Measurements from ENCODE around the gene CACNA1B. TPM values are rescaled to one million over a fixed set of nuclear protein-coding genes. Genes with fewer than 3 reads are reported as not detected.
"Not testable (repeated sequence)": the region's sequence is repeated elsewhere in the genome, so short reads cannot be mapped to it uniquely, and the experiment has no call there.

CACNA1B gene
- total RNA-seq, 3 donors from 2014 or later = 0.12 to 1.7 (median 0.22) TPM

DNA sequence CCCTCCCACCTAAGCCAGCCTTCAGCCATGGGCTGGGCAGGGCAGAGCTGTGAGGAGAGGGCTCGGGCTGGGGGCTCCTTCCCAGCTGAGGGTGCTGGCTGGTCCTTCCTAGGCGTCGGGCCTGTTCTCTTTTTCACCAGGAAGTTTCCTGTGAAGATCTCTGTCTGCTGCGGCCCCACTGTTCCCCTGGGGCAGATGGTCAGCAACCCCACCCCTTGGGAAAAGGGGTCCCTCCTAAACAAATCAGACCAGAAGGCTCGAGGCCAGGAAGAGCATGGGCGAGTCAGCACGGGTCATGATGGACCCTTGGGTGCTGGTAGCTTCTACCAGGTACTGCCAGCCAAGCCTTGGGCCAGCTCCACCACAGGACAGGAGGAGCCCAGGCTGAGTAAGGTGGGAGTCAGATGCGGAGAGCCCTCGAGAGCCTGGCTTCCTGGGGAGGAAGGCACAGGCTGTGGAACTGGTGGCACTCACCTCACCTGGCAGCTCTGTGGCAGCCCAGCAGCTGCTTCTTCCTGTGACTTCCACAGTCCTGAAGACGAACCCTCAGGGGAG lies 3.5 kb downstream of the CACNA1B start:
- intact Hi-C loops (cut with DNase I, micrococcal nuclease) = no loop called here
- Histone ChIP-seq H3K4me3 (no peak overlapping the region), H3K36me3 (ENCODE audit: low read depth) (no peaks in the 10 kb centered on the region), H3K4me1 (ENCODE audit: low read depth) (peaks cover 4% of the 10 kb centered on the region), H3K9me3 (no peaks in the 10 kb centered on the region)
- no peak for ATAC-seq
- TF ChIP-seq, protein P1, sequence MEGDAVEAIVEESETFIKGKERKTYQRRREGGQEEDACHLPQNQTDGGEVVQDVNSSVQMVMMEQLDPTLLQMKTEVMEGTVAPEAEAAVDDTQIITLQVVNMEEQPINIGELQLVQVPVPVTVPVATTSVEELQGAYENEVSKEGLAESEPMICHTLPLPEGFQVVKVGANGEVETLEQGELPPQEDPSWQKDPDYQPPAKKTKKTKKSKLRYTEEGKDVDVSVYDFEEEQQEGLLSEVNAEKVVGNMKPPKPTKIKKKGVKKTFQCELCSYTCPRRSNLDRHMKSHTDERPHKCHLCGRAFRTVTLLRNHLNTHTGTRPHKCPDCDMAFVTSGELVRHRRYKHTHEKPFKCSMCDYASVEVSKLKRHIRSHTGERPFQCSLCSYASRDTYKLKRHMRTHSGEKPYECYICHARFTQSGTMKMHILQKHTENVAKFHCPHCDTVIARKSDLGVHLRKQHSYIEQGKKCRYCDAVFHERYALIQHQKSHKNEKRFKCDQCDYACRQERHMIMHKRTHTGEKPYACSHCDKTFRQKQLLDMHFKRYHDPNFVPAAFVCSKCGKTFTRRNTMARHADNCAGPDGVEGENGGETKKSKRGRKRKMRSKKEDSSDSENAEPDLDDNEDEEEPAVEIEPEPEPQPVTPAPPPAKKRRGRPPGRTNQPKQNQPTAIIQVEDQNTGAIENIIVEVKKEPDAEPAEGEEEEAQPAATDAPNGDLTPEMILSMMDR (IDR thresholded peaks at IDR 0.05) = no peak
- no peak for DNase-seq

DNA sequence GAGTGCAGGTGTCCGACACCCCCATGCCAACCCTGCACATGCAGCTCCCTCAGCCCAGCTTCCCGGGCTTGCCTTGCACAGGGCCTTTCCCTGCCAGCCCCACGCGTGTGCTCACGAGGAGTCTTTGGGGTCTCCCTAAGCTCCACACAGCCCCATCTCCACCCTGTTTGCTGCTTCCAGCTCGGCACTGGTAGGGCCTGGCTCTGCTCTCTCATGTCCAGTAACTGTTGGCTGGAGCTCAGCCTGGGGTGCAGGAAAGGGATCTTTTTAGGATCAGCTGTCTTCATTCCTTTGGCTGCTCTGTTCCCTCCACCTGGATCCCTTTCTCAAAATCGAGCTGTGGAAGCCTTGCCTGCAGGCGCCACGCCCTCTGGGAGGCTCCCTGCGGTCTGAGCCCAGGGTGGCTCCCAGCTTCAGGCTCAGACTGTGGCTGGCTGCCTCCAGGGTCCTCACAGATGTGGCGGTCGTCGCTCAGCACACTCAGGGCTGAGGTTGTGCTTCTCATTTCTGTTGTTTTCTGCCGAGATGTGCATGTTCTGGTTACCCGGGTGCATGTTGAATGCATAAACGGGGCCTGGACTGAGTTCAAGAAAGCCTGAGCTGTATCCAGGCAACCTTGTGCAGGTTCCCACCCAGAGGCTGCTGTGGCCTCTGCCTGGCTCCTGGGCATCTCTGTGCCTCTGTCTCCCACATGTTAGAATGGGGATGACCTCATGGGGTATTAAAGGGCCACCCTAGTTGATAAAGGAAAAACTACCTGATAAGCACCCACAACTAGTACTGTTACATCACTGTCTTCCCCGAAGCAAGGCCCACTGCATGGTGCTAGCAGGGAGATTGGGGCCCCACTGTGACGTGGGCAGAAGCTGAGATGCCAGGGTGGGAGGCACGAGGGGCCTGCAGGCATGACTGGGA lies 4.3 kb downstream of the CACNA1B start:
- no peaks in the 10 kb centered on the region for H3K36me3 ChIP-seq (ENCODE audit: low read depth)
- H3K9me3 ChIP-seq = no peaks in the 10 kb centered on the region
- peaks cover 4% of the 10 kb centered on the region for H3K4me1 ChIP-seq (ENCODE audit: low read depth)
- intact Hi-C loops (cut with DNase I, micrococcal nuclease) = no loop called here
- TF ChIP-seq, protein P1 (IDR thresholded peaks at IDR 0.05) = no peak
- H3K4me3 ChIP-seq = no peak overlapping the region
- DNase-seq (no peak), ATAC-seq (no peak)

DNA sequence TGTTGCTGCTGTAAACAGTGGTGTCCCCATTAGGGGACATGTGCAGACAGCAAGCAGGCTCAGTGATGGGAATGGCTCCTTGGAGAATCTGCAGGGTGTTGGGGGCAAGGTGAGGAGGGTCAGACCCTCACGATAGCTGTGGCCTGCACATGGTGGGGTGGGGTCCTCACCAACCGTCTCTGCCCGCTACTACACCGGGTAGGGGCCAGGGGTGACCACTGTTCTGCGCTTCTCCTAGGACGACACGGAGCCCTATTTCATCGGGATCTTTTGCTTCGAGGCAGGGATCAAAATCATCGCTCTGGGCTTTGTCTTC lies 4.9 kb downstream of the CACNA1B start:
- Histone ChIP-seq H3K4me3 (no peak overlapping the region), H3K9me3 (no peaks in the 10 kb centered on the region), H3K4me1 (ENCODE audit: low read depth) (peaks cover 4% of the 10 kb centered on the region), H3K36me3 (ENCODE audit: low read depth) (no peaks in the 10 kb centered on the region)
- TF ChIP-seq, protein P1 (IDR thresholded peaks at IDR 0.05) = no peak
- intact Hi-C loops (cut with DNase I, micrococcal nuclease) = no loop called here
- DNase-seq = no peak
- ATAC-seq = no peak

DNA sequence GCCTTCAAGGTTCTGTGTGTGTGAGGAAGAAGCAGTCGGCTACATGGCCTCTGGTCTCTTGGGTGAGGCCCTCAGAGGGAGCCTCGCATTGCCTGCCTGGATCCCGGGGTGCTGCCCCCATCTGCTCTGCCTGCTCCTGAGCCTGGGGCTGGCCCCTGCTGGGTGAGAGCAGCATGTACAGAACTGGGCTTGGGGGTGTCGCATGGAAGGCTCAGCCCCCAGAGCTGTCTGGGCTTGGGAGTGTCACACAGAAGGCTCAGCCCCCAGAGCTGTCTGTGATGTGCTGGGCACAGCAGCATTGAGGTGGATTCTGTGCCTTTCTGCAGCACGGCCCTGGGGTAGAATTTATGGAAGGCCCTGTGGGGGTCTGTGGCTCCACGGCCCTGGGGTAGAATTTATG lies 6.4 kb downstream of the CACNA1B start:
- intact Hi-C loops (cut with DNase I, micrococcal nuclease); DNase-seq; H3K4me1 ChIP-seq (ENCODE audit: low read depth); ATAC-seq; H3K9me3 ChIP-seq; H3K36me3 ChIP-seq (ENCODE audit: low read depth); H3K4me3 ChIP-seq: not testable (repeated sequence)

- intact Hi-C loops (cut with DNase I, micrococcal nuclease); H3K36me3 ChIP-seq (ENCODE audit: low read depth); H3K4me1 ChIP-seq (ENCODE audit: low read depth); H3K9me3 ChIP-seq; H3K4me3 ChIP-seq: not testable (repeated sequence)
- DNase-seq = peak in 2 of 3 donors; percentile 28 to 47
- ATAC-seq = peak; percentile 14
Measured at GRCh38 chr9:137884547-137884946, 7.0 kb downstream of the CACNA1B start.

GRCh38 chr9:137885121-137885520 lies 7.5 kb downstream of the CACNA1B start:
- H3K36me3 ChIP-seq (ENCODE audit: low read depth); H3K9me3 ChIP-seq; intact Hi-C loops (cut with DNase I, micrococcal nuclease); H3K4me1 ChIP-seq (ENCODE audit: low read depth); H3K4me3 ChIP-seq; ATAC-seq; DNase-seq: not testable (repeated sequence)

- intact Hi-C loops (cut with DNase I, micrococcal nuclease); ATAC-seq; H3K9me3 ChIP-seq; H3K36me3 ChIP-seq (ENCODE audit: low read depth); H3K4me3 ChIP-seq; DNase-seq; H3K4me1 ChIP-seq (ENCODE audit: low read depth): not testable (repeated sequence)
Measured at GRCh38 chr9:137888621-137889020, 11.0 kb downstream of the CACNA1B start.

- DNase-seq; ATAC-seq; H3K36me3 ChIP-seq (ENCODE audit: low read depth); H3K4me1 ChIP-seq (ENCODE audit: low read depth); intact Hi-C loops (cut with DNase I, micrococcal nuclease); H3K9me3 ChIP-seq; H3K4me3 ChIP-seq: not testable (repeated sequence)
Measured at GRCh38 chr9:137889966-137890365, 12.4 kb downstream of the CACNA1B start.

- intact Hi-C loops (cut with DNase I, micrococcal nuclease); DNase-seq; H3K4me1 ChIP-seq (ENCODE audit: low read depth); ATAC-seq; H3K36me3 ChIP-seq (ENCODE audit: low read depth); H3K9me3 ChIP-seq; H3K4me3 ChIP-seq: not testable (repeated sequence)
Measured at GRCh38 chr9:137890768-137891587, 13.4 kb downstream of the CACNA1B start.

Data from mucosa of descending colon (tissue), 3 donors.